ENCODE measurements around the gene PACS1. TPM values are rescaled to one million over a fixed set of nuclear protein-coding genes. Genes with fewer than 3 reads are reported as not detected.
A peak's percentile ranks its signal among the peaks of the same experiment; 100 is the strongest.

PACS1 gene
- total RNA-seq, 1 donor = 31.5 TPM

GRCh38 chr11:66126064-66126463 is 56.0 kb downstream of the PACS1 start:
- TF ChIP-seq, protein P1, sequence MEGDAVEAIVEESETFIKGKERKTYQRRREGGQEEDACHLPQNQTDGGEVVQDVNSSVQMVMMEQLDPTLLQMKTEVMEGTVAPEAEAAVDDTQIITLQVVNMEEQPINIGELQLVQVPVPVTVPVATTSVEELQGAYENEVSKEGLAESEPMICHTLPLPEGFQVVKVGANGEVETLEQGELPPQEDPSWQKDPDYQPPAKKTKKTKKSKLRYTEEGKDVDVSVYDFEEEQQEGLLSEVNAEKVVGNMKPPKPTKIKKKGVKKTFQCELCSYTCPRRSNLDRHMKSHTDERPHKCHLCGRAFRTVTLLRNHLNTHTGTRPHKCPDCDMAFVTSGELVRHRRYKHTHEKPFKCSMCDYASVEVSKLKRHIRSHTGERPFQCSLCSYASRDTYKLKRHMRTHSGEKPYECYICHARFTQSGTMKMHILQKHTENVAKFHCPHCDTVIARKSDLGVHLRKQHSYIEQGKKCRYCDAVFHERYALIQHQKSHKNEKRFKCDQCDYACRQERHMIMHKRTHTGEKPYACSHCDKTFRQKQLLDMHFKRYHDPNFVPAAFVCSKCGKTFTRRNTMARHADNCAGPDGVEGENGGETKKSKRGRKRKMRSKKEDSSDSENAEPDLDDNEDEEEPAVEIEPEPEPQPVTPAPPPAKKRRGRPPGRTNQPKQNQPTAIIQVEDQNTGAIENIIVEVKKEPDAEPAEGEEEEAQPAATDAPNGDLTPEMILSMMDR (IDR thresholded peaks at IDR 0.05; ENCODE audit: insufficient read depth, low read length) = no peak
- H3K4me3 ChIP-seq (ENCODE audit: low read depth, low read length) = no peak overlapping the region
- no peak for DNase-seq (ENCODE audit: low read depth)

DNA sequence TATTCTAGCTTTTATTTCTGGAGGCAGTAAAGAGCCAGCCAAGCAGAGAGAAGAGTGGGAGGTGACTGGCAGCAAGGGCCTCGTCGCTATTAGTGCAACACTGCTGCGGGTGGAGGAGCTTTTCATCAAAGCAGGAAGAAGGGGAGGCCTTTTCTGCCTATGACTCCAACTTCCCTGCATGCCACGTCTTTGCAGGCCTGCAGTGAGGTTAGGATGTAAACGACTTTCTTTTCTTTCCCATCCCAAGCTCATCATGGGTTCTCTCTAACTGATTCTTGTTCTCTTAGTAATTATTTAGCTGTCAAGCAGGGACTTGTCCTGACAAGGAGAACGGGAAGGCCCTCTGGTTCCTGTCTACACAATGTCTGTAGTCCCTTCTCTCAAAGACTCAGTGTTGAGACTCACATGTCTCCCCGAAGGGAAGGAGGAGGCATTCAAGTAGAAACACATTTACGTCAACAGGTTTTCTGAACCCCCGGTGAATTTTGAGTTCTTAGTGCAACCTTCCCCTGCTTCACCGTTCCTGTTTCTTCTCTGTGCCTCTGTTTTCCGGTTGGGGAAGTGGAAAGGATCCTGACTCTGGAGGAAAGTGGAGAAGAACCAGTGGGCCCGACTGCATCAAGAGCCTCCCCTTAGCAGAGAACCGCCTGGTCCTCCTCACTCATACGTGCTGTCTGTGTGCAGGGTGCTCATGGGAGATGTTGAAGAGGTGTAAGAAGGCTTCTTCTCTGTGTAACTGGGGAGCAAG is 56.9 kb downstream of the PACS1 start:
- TF ChIP-seq, protein P1 (IDR thresholded peaks at IDR 0.05; ENCODE audit: insufficient read depth, low read length) = peak; percentile 19
- H3K4me3 ChIP-seq (ENCODE audit: low read depth, low read length) = no peak overlapping the region
- DNase-seq (ENCODE audit: low read depth) = peak; percentile 82

DNA sequence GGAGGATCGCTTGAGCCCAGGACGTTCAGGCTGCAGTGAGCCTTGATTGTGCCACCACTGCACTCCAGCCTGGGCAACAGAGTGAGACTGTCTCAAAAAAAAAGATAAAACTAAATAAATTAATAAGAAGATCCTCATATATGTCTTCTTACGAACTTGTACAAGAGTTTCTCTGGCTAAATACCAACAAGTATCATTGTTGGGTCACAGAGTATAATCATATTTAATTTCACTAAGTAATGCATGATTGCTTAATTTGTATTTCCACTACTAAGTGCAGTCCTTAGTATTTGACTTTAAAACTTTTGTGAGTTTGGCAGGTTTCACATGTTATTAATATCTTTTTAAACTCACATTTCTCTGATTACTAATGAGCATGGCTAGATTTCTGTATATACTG is 60.9 kb downstream of the PACS1 start:
- TF ChIP-seq, protein P1 (IDR thresholded peaks at IDR 0.05; ENCODE audit: insufficient read depth, low read length) = no peak
- no peak for DNase-seq (ENCODE audit: low read depth)
- H3K4me3 ChIP-seq (ENCODE audit: low read depth, low read length) = no peak overlapping the region

DNA sequence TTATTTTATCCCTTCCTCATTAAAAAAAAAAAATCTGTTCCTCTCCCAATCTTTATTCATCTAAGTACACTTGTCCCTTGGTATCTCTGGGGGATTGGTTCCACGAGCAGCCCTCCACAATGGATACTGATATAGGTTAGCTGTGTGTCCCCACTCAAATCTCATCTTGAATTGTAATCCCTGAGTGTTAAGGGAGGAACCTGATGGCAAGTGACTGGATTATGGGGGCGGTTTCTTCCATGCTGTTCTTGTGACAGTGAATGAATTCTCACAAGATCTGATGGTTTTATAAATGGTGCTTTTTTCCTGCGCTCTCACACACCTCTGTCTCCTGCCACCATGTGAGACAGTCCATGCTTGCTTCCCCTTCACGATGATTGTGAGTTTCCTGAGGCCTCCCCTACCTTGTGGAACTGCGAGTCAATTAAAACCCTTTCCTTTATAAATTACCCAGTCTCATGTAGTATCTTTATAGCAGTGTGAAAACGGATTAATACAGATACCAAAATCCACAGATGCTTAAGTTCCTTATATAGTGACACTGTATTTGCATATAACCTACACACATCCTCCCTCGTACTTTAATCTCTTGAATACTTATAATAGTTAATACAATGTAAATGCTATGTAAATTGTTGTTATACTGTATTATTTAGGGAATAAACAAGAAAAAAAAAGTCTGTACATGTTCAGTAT is 62.0 kb downstream of the PACS1 start:
- no peak for DNase-seq (ENCODE audit: low read depth)
- TF ChIP-seq, protein P1 (IDR thresholded peaks at IDR 0.05; ENCODE audit: insufficient read depth, low read length) = no peak
- H3K4me3 ChIP-seq (ENCODE audit: low read depth, low read length) = no peak overlapping the region

DNA sequence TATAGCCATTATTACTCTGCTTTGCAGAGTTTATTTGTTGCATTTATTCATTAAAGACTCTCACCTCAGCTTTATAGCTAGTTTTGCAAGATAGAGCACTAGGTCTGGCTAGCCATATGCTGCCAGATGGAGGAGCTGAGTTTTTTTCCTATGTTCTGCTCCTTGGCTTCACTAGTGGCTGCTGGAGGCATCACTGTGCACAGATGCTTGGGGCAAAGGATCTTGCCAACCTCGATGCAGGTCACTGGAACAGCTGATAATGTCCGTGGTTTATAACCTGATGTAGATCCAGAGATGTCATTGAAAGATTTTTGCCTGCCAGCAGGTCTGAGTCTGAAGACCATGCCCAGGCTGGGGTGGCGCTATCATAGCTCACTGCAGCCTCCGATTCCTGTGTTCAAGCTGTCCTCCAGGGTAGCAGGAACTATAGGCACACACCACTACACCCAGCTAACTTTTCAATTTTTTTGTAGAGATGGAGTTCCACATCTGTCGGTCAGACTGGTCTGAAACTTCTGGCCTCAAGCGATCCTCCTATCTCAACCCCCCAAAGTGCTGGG is 63.2 kb downstream of the PACS1 start:
- TF ChIP-seq, protein P1 (IDR thresholded peaks at IDR 0.05; ENCODE audit: insufficient read depth, low read length) = no peak
- no peak overlapping the region for H3K4me3 ChIP-seq (ENCODE audit: low read depth, low read length)
- DNase-seq (ENCODE audit: low read depth) = no peak

- H3K4me3 ChIP-seq (ENCODE audit: low read depth, low read length) = no peak overlapping the region
- peak; percentile 44 for DNase-seq (ENCODE audit: low read depth)
- TF ChIP-seq, protein P1 (IDR thresholded peaks at IDR 0.05; ENCODE audit: insufficient read depth, low read length) = no peak
Measured at GRCh38 chr11:66136752-66137123, 66.7 kb downstream of the PACS1 start.

Data from fibroblast of the aortic adventitia (primary cell).